Esophagus mucosa (tissue), 1 donor: ENCODE results near the gene PRRX2. TPM values are rescaled to one million over a fixed set of nuclear protein-coding genes. Genes with fewer than 3 reads are reported as not detected.

Source experiments
- ATAC-seq: fragments of 200-7000 bp; cut with Tn5 transposase; one replicate; pipeline ENCODE4 v1.9.1; 2020
- total RNA-seq: library from RNA; stranded (reverse); gene quantifications from one replicate; pipeline ENCODE4 v1.2.4, GENCODE V29; 2023
- donor health status: DM: yes; HTN: yes; CAD: no.

The PRRX2 gene
- total RNA-seq, 1 donor from 2014 or later, result 1.5 TPM

GRCh38 chr9:129682381-129682780, 16.9 kb downstream of the PRRX2 start:
- ATAC-seq, result peak; percentile 68

GRCh38 chr9:129685220-129685932, 19.9 kb downstream of the PRRX2 start:
- peak; percentile 86 for ATAC-seq

GRCh38 chr9:129685933-129686259, 20.4 kb downstream of the PRRX2 start:
- ATAC-seq, result no peak

- ATAC-seq, result no peak
Observed at GRCh38 chr9:129686736-129687135, 21.3 kb downstream of the PRRX2 start.

GRCh38 chr9:129687391-129687790, 21.9 kb downstream of the PRRX2 start:
- ATAC-seq, result peak; percentile 88

- no peak for ATAC-seq
Observed at GRCh38 chr9:129688285-129689043, 23.0 kb downstream of the PRRX2 start.

- no peak for ATAC-seq
Observed at GRCh38 chr9:129692534-129692933, 27.1 kb downstream of the PRRX2 start.

GRCh38 chr9:129693741-129694140, 28.3 kb downstream of the PRRX2 start:
- ATAC-seq, result no peak

GRCh38 chr9:129694243-129694646, 28.8 kb downstream of the PRRX2 start:
- no peak for ATAC-seq

GRCh38 chr9:129695870-129696269, 30.4 kb downstream of the PRRX2 start:
- no peak for ATAC-seq

- ATAC-seq, result peak; percentile 47
Observed at GRCh38 chr9:129696944-129697655, 31.7 kb downstream of the PRRX2 start.

GRCh38 chr9:129697656-129698253, 32.3 kb downstream of the PRRX2 start:
- ATAC-seq, result peak; percentile 3

- peak; percentile 54 for ATAC-seq
Observed at GRCh38 chr9:129698254-129698757, 32.9 kb downstream of the PRRX2 start.

GRCh38 chr9:129701054-129701453, 35.6 kb downstream of the PRRX2 start:
- no peak for ATAC-seq

- ATAC-seq, result no peak
Observed at GRCh38 chr9:129701549-129701948, 36.1 kb downstream of the PRRX2 start.

- peak; percentile 31 for ATAC-seq
Observed at GRCh38 chr9:129702589-129703520, 37.4 kb downstream of the PRRX2 start.

GRCh38 chr9:129703667-129704355, 38.4 kb downstream of the PRRX2 start:
- no peak for ATAC-seq

GRCh38 chr9:129704807-129705206, 39.4 kb downstream of the PRRX2 start:
- ATAC-seq, result no peak

- ATAC-seq, result no peak
Observed at GRCh38 chr9:129708793-129709192, 43.3 kb downstream of the PRRX2 start.

GRCh38 chr9:129709438-129710168, 44.2 kb downstream of the PRRX2 start:
- ATAC-seq, result no peak

- no peak for ATAC-seq
Observed at GRCh38 chr9:129710169-129710453, 44.7 kb downstream of the PRRX2 start.
